Activated naive CD4-positive, alpha-beta T cell treated with anti-CD3 and anti-CD28 coated beads, Interleukin-2, amount 50 U/mL, for 16 hours (primary cell): Measurements from ENCODE around the gene CCR3.
A peak's percentile ranks its signal among the peaks of the same experiment; 100 is the strongest.

Source experiments
- DNase-seq: peaks from one replicate; pipeline ENCODE4 v3.0.0-alpha.2; 2020

The CCR3 gene

DNA sequence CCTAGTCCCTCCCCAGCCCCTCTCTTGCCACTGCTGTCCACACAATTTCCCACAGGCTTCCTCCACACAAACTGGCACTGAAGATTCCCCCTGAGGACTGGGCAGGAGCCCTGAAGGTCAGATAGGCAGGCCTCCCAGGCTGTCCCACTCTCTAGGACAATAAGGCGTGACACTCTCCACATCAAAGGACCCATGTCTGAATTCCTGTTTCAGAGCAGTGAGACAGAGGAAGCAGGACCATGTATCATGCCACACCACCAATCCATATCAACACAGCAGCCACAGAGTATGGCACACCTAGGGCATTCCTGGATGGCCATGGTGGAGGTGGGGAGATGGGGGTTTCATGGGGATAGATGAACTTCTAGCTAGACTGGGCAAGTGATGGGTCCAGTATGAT is 20.3 kb upstream of the CCR3 start:
- no peak for DNase-seq

DNA sequence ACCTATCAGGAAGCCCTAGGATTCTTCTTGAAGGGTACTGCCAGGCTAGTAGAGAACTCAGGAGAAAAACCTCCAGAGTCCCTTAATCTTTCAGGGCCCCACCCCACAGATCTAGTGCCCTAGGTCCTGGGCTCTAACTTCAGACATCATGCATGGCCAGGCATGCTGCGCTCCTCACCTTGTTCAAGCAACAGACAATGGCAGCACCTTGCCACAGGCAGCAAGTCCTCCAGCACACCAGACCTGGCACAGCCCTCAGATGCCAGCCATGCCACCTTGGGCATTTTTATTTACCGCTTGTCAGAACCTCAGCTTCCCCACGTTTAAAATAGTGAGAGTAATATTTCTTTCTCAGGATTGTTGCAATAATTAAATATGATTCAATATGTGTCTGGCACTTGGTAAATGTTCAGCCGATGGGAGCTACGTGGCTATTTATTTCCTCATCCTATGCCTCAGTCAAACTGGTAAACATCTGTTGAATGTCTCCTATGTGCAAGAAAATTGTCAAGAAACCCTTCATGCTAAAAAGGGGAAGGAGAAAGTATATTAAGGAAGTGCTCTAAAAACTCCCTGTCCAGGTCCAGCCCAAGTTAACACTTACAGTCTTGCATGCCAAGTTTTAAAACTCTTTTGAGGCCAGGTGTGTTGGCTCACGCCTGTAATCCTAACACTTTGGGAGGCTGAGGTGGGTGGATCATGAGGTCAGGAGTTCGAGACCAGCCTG is 19.7 kb upstream of the CCR3 start:
- no peak for DNase-seq

DNA sequence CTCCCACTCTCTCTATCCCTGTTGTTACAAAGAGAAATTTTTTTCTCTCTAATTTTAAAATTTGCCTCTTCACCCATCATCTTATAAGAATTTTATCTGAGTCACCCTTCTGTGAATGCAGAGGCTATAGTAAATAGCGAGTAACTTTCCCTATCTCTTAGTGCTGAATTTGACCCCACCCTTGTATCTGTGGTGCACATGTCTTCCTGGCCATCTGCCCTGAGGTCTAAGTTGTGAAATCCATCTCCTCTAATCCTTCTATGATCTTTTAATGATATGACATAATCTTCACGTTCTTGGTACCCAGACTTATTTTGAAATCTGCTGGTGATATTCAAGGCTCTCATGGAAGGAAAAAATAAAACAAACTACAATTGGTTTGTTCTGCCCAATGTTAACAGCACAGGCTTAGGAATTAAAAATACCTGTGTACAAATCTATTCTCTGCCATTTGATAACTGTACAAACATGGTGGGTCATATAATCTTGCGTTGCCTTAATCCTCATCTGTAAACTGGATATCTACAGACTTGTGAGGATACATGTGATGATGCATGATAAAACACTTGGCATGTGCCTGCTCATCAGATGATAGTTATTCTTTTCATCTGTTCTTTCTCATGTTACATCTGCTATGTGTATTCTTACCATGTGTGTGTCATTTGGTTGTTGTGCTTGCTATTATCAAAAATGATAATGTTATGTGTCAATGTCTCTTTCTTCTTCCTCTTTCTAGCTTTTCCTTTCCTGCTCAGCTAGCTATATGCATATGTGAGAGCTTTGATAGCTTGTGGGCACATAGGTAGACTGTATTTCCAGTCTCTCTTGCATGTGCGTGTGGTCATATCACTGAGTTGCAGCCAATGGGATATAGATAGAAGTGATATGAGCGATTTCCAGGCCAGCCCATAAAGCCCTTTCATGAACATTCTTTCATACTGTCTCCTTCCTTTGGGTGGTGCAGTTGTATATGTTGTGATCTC is 13.7 kb upstream of the CCR3 start:
- DNase-seq, result no peak

DNA sequence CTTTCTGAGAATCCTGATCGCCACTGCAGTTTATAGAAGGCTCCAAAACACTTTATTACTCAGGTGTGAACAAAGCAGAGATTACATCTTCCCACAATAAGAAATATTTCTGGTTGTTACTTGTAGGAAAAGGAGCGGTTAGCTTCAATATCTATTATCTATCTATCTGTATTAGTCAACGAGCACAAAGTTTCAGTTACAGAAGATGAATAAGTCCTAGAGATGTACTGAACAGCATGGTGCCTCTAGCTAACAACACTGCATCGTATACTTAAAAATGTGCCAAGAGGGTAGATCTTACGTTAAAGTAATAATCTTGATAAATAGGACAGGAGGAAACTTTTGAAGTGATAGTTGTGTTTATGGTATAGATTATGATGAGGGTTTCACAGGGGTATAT is 10.9 kb upstream of the CCR3 start:
- DNase-seq, result no peak

DNA sequence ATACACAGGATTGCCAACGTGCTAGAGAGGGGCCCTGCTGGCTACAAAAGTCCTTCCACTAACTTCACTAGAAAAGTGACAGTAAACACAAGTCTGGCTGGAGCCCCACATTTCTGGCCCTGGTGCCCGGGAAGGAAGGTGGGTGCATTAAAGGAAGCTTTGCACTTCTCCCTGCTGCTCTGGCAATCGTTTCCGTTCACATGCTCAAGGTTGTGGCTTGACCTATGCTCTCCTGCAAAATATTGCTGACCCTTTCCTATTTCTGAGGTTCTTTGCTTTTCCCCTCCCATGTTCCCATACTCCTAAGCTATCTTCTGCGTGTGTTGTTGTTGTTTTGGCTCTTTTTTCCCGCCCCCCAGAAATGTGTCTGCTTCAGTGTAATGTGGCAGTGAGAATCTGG is 9.1 kb upstream of the CCR3 start:
- DNase-seq, result no peak

DNA sequence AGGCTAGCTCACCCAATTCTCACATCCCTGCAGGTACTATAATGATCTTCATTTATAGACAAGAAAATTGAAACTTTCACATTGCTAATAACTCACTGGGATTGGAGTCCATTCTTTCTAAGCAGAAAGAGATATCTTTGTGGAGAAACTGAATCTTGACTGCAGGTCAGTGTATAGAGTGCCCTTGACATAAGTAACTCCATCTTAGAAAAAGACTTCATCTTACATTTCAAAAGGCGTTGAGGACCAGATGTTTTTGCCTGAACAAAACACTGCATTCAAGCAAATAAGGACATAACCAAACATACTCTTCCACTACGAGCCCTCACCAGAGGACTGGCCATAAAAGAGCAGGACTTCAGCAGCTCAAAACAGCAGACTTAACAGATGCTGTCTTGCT is 6.8 kb upstream of the CCR3 start:
- DNase-seq, result no peak

DNA sequence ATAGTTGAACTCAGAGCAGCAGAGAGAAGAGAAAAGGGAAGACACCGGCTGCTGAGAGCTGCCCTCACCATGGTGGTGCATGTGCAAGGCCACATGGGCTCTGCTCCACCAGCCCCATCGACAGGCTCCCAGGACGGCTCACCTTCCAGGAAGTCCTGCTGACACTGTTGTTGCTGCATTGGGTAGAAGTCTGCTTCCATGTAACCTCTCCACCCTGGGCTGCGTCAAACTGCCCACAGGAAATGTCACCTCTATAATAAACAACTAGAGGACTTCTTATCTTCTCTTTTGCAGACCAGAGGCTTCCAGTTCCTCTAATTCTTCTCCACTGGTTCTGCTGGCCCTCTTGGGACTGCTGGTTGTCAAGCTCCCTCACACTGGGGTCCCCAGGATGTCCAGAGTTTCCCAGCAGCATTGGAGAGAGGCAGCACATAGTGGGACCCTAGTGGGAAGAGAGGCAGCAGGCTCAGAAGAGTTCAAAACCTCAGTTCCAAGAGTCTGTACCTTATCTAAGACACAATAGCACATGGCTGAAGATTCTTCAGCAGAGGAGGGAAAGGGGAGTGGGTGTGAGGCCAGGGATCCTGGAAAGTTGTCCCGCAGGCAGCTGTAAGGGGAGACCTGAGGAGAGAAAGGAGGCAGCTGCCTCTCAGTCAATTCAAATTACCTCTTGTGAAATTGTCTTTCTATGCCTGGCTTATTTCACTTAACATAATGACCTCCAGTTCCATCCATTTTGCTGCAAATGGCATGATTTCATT is 5.8 kb upstream of the CCR3 start:
- no peak for DNase-seq

DNA sequence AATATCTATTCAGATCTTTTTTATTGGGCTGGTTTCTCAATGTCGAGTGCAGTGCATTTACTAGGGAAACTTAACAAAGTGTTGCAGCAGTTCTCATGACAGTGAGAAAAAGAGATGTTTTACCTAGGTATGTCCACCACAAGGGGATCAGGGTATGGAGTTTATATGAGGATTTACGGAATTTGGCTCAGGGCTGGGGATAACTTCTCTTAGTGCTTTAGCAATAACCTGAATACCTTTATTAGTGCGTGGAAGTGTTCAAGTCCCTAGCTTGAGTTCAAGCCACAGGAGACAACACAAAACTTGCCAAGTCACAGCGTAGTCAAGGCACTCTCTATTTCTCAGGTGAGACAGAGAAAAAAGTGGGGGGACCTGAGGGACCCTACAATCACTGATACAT is 3.9 kb upstream of the CCR3 start:
- no peak for DNase-seq

DNA sequence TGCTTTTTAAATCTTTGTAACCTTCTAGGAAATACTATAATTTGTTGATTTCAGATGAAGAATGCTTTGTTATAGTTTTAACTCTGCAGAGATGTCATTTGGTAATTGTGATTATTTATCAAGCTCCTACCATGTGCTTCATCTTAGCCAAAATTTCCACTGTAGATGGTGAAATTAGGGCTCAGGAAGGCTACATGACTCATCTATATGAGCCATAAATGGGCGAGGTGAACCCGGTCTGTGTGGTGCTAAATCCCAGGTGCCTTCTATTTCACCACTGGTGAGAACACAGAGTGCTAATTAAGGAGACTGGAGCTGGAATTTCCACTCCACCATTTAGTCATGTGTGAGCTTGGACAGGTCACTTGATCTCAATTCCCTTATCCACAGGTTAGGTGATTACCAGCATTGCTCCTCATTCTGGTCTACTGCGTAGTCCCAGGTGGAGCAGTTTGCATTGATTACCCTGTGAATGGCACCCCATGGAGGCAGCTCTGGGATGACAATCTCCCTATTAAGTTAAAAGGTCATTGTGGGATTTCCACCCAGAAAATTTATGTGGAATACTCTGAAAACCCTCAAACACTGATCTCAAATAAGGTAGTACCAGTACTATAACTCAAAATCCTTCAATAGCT is 2.8 kb upstream of the CCR3 start:
- DNase-seq, result no peak

DNA sequence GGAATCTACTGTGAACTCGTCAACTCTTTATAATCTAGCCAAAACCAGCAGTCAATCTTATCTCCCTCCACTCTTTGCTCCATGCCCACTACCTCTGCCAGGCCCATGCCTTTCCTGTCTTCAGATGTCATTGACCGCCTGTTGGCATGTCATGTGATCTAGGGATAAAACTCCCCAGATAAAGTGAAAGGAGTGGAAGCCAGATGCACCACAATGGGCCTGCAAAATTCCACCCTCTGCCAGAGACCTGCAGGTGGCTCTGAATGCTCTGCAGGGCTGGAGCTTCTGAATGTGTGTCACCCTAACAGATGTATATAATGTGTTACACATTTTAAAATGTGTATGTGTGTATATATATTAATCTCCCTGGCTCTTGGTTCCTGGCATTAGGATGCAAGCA is 2.3 kb upstream of the CCR3 start:
- DNase-seq, result no peak

DNA sequence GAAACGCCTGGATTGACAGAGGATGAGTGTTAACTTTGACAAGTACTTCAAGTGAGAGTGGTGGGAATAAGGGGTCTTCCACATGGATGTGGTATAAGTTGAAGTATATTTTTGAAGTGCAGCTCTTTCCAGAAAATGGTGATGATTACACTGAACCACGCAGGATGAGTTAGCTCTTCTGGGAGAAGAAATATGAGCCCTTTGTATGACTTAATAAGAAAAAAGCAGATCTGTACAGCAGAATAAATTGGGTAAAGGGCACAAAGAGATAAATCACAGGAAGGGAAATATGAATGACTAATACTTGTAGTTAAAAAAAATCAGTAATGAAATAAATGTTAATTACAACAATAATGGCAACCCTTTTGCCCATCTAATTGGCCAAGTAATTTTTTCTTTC is 1.3 kb downstream of the CCR3 start:
- DNase-seq, result no peak

DNA sequence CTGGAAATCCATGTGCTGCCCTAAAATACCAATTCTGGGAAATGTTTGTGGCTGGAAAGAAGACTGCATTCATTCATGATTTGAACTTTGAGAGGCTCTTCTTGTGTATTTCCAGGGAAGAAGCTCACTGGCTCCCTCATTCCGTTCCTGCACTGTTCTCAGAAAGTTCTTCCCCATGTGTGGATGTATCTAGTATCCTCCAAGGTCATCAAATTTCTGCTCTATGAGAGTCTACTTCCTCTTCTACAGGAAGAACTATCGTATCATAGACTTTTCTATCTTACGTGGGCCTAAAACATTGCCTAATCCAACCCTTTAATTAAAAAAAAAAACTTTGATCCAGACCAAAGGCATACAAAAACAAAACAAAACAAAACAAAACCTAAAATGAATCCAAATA is 2.9 kb downstream of the CCR3 start:
- no peak for DNase-seq

DNA sequence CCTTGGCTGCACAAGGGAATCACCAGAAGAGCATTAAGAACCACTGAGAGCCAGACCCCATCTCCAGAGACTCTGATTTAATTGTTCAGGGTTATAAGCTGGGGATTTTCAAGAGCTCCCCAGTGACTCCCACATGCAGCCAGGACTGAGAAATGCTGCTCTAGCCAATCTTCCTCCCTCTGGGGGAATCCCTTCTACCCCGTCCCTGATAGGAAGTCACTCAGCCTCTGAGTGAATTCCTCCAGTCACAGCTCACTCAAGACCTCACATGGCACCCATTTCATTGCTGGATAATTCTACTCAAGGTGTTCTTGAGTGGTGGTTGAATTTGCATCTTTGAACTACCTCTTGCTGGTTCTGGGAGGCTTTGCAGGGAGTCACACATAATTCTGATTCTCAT is 10.7 kb downstream of the CCR3 start:
- no peak for DNase-seq

DNA sequence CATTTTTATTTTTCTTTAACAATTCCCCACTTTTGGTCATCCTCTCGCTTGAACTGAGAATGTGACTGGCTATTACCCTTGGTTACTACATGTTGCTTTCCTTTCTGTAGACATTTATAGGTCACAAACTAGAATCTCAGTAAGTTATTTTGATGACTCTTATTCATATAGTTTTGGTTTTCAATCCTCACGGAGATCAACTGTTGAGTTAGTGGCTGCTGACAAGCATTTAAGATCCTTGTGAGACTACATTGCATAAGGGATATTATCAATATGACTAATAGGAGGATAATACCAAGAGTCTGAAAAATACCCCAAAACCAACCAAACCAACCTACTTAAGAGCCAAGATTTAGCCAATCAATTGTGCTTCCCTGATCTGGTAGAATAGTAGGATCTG is 16.3 kb downstream of the CCR3 start:
- DNase-seq, result no peak

DNA sequence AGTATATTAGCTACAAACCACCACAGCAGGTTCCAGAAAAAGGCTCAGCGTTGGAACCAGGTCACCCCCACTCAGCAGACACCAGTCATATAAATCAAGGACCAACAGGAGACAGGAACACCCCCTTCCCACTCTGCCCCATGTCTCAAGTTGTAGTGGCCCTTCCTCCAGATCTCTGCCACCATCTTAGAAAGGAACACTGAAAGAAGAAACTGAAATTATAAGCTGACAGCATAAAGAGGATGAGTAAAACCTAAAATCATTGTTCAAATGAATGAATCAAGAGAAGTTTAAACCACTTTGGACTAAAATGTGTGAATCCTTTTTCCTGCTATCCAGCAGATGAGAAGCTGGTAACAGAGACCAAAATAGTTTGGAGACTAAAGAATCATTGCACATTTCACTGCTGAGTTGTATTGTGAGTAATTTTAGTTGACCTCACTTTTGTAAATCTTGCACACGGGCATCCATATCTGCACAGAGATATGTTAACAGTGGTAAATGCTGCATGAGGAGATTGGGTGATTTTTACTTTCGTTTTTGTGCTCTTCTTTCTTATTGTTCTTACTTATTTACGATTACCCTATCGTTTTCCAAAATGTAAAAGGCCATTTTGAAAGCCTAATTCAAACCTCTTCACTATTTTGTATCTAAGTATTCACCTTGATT is 19.8 kb downstream of the CCR3 start:
- no peak for DNase-seq

DNA sequence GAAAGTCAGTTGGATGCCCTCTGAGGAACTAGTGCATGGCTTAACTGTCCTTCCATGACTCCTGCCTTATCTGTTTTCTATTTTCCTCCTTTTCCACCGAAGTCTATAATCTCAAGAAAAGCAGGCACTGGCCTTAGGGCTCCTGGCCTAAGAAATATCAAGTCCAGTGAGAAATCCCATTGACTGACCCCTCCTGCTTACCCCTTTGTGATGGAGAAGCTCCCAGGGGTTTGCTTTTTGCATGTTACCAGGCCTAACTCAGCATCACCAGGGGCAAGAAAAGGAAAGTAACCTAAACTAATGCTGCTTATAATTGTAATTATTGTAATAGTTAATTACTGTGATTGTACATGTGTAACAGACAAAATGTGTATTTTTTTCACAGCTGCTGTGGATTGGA is 21.7 kb downstream of the CCR3 start:
- no peak for DNase-seq

DNA sequence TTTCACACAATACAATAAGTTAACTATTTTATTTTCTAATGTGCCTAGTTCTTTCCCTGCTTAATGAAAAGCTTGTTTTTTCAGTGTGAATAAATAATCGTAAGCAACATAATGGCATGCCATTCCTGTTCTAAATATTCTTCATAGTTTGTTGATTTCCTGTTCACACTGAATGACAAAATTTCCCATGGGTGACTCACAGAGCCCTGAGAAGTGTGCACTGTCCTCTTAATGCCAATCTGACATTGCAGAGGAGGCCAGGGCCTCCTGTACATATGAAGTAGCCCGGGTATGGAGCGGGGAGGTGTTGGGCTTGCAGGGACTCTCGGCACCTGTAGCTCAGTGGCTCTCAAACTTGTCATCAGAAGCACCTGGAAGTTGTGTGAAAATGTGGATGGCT is 24.3 kb downstream of the CCR3 start:
- no peak for DNase-seq

DNA sequence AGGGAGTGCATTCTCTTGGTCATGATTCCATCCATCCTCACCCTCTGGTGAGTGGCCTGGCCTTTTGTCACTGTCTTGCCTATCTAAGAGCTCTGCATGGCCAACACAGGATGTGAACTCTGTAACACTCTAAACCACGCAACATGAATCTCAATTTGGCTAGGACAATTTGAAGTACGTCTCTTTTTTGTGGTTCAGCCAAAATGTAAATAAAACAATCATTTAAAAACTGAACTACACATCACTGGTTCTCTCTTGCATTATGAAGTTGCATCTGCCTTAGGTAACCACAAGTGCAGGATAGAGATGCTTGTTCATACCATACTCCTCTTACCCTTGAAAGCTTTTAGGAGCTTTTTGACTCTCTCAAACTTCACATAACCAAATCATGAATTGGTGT is 27.3 kb downstream of the CCR3 start:
- DNase-seq, result no peak

DNA sequence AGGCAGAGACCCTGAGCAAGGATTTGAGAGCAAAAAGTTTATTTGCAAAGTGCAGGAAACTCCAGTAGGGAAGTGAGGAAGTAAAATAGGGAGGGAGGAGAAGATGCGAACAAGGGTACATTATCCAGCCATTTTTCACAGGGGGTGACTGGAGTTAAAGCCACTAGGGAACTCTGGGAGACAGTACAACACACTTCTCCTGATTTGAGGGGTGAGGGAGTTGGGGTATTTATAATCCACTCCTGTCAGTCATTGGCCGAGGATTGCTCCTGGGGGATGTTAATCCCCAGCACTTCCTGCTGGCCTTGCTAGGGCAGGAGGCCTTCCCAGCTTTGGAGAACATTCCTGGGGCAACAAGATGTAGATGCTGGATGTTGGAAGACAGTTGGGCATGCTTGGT is 28.2 kb downstream of the CCR3 start:
- DNase-seq, result no peak

DNA sequence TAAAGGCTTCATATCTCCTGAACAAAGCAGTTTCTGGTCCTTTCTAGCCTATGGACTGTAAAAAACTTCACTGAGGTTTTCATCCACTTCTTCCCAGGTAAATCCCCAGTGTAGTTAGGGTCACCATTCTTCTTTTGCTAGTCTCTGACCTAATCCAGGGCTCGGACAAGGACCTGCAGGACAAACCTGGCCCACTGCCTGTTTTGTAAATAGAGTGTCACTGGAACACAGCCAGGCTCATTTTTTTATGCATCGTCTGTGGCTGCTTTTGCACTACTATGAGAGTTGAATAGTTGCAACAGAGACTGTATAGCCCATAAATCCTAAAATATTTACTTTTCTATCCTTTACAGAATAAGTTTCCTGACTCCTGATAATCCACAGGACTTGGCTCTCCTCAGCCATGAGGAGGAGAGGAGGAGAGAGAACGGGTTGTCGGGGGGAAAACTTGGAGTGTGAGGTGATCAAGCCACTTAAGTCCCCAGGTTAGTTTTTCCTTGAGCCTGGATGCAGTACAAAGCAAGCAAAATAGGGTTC is 29.0 kb downstream of the CCR3 start:
- no peak for DNase-seq

DNA sequence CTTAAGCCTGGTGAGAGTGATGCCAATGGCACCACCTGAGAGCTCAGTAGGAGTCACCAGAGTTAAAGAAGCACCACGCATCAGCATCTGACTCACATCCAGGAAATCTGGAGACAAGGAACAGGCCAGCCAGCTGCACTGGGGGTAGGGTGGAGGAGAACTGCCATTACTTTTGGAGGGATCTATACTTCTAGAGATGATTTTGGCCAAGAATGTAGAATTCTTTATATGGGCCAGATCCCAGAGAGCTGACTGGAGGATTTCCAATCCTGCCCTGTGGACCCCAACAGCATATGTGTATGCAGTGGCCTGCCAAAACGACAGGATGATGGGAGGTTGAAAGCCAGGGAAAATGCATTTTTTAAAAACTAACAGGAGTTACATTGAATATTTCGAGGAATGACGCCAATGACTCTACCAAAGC is 29.8 kb downstream of the CCR3 start:
- no peak for DNase-seq

DNA sequence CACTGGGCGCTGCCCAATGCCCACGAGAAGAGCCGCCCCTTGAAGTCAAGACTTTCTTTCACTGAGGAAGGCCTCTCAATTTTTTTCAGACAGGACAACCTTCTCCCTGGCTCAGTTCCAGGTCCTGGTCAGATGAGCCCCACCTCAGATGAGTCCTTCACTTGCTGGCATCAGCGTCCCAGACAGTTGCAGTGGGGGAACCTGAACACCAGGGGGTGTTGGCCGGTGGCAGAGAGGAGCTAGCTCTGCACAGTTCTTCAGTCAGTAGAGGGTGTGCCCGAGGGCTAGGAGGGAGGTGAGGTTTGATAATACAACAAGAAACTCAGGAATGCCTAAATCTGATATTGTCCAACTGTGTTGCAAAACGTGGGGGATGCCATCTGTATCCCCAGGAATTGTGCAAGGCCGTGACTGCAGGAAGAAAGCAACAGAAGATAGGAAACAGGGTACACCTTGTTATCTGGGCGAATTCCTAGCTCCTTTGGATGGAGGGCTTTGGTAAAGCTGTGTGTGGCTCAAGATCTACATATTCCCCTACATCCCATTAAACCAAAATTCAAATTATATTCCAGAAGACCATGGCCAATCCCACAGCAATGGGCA is 34.3 kb downstream of the CCR3 start:
- DNase-seq, result peak; percentile 72
